Measurements from ENCODE around the gene NTF4.
A peak's percentile ranks its signal among the peaks of the same experiment; 100 is the strongest.

DNA sequence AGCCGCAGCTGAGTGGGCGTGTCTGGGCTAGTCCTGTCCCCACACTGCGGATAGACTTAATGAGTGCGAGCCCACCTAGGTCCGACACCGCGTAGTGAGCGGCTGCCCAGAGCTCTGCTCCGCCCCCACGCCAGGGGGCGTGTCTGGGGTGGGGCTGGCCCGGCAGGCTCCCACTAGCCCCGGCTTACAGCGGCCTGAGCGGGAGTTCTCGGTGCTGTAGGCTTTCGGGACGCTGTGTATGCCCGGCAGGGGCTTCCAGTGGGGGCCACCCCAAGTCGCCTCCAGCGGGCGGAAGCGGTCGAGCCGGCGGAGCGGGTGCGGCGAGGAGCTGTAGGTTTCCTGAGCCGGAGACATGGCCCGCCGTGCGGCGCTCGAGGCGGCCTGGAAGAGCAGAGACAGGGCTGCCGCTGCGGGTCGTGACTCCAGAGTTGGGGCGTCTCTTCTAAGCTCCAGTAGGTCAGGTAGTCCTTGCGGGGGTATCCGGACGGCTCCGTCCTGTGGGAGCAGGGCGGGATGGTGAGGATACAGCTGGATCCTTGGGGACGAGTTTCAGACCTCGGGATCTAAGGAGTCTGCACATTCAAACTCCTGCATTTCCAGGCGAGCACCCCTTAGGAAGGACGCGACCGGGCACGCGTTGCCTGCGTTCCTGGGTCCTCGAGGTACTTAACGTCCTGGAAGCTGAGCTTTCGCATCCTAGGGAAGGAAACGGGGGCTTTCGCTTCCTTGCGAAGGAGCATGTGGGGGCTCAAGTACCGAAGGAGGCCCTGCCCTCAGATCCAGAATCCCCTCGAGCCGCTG, 8.3 kb downstream of the NTF4 start:
- TF ChIP-seq, protein P1, sequence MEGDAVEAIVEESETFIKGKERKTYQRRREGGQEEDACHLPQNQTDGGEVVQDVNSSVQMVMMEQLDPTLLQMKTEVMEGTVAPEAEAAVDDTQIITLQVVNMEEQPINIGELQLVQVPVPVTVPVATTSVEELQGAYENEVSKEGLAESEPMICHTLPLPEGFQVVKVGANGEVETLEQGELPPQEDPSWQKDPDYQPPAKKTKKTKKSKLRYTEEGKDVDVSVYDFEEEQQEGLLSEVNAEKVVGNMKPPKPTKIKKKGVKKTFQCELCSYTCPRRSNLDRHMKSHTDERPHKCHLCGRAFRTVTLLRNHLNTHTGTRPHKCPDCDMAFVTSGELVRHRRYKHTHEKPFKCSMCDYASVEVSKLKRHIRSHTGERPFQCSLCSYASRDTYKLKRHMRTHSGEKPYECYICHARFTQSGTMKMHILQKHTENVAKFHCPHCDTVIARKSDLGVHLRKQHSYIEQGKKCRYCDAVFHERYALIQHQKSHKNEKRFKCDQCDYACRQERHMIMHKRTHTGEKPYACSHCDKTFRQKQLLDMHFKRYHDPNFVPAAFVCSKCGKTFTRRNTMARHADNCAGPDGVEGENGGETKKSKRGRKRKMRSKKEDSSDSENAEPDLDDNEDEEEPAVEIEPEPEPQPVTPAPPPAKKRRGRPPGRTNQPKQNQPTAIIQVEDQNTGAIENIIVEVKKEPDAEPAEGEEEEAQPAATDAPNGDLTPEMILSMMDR (IDR thresholded peaks at IDR 0.05), result peak; percentile 20 to 62 (median 38)
- no peak for TF ChIP-seq POLR2A (IDR thresholded peaks at IDR 0.05)
